Smooth muscle cell (in vitro differentiated cells): Measurements from ENCODE around the gene PLCB4. TPM values are rescaled to one million over a fixed set of nuclear protein-coding genes. Genes with fewer than 3 reads are reported as not detected.

Experiments
- DNase-seq: peaks from one replicate; lab custom pipeline; 2025; ENCODE audit not compliant: unreplicated experiment; lab: John Stamatoyannopoulos, UW
- H2AFZ ChIP-seq: fragments of 200-600 bp; sonication (generic); 2 replicates; pipeline ENCODE4 v1.6.0; 2016; ENCODE audit warnings: antibody characterized with exemption, low read depth, mild to moderate bottlenecking
- H3F3A ChIP-seq: fragments of 200-600 bp; sonication (generic); 2 replicates; pipeline ENCODE4 v1.6.0; 2017; ENCODE audit warnings: antibody characterized with exemption, low read depth
- H3K27ac ChIP-seq: fragments of 200-600 bp; sonication (generic); 2 replicates; pipeline ENCODE4 v1.5.1; 2016; ENCODE audit warnings: low read depth, mild to moderate bottlenecking
- H3K27me3 ChIP-seq: fragments of 200-600 bp; sonication (generic); 2 replicates; pipeline ENCODE4 v1.6.1; 2016; ENCODE audit warnings: low read depth, mild to moderate bottlenecking
- H3K36me3 ChIP-seq: fragments of 200-600 bp; sonication (generic); 2 replicates; pipeline ENCODE4 v1.5.1; 2016; ENCODE audit warnings: low read depth
- H3K4me1 ChIP-seq: fragments of 200-600 bp; sonication (generic); 2 replicates; pipeline ENCODE4 v1.5.1; 2016; ENCODE audit warnings: low read depth
- H3K4me2 ChIP-seq: fragments of 200-600 bp; sonication (generic); 2 replicates; pipeline ENCODE4 v1.6.0; 2016; ENCODE audit warnings: mild to moderate bottlenecking
- H3K4me3 ChIP-seq: fragments of 200-600 bp; sonication (generic); 2 replicates; pipeline ENCODE4 v1.5.1; 2016; ENCODE audit warnings: mild to moderate bottlenecking
- H3K79me2 ChIP-seq: fragments of 200-600 bp; sonication (generic); 2 replicates; pipeline ENCODE4 v1.6.0; 2016; ENCODE audit warnings: low read depth, mild to moderate bottlenecking
- H3K9ac ChIP-seq: fragments of 200-600 bp; sonication (generic); 2 replicates; pipeline ENCODE4 v1.6.0; 2016; ENCODE audit warnings: low read depth
- H3K9me3 ChIP-seq: fragments of 200-600 bp; sonication (generic); replicated peaks from 2 replicates; pipeline ENCODE4 v1.5.1; 2016; ENCODE audit warnings: low read depth
- H4K20me1 ChIP-seq: fragments of 200-600 bp; sonication (generic); 2 replicates; pipeline ENCODE4 v1.6.0; 2016; ENCODE audit warnings: low read depth
- CTCF ChIP-seq: fragments of 200-600 bp; sonication (generic); IDR thresholded peaks from 2 replicates; pipeline ENCODE4 v1.5.1; 2017; ENCODE audit warnings: borderline replicate concordance, mild to moderate bottlenecking, antibody characterized with exemption; ENCODE audit not compliant: insufficient read depth, poor library complexity, severe bottlenecking
- WGBS: methylation state at CpG from one replicate; pipeline ENCODE4 v1.1.7; 2016; ENCODE audit warnings: low lambda C conversion rate; 5-methylcytosine and 5-hydroxymethylcytosine counted together
- polyA plus RNA-seq: library from polyadenylated mRNA; unstranded; fragments of >200 nt; fragmentation: Nextera tagmentation; extraction: Ambion mirVana; gene quantifications from 2 replicates; pipeline ENCODE4 v1.2.1, GENCODE V29; 2016
- total RNA-seq: library from RNA; depleted of rRNA; stranded (reverse); fragments of >200 nt; gene quantifications from 2 replicates; pipeline ENCODE4 v1.2.3, GENCODE V29; 2014

PLCB4 gene
- total and polyA plus RNA-seq, 2 experiments from 2014 or later, result 3.0 to 5.3 TPM

GRCh38 chr20:9321007-9321406 is 252.1 kb downstream of the PLCB4 start:
- Histone ChIP-seq H3F3A (no peaks in the 10 kb centered on the region), H3K9me3 (no peaks in the 10 kb centered on the region), H3K4me2 (no peak overlapping the region), H4K20me1 (no peaks in the 10 kb centered on the region), H3K9ac (no peak overlapping the region), H3K79me2 (no peaks in the 10 kb centered on the region), H3K4me1 (no peaks in the 10 kb centered on the region), H3K27me3 (no peaks in the 10 kb centered on the region), H3K4me3 (no peak overlapping the region), H2AFZ (no peak overlapping the region), H3K27ac (no peak overlapping the region), H3K36me3 (no peaks in the 10 kb centered on the region)
- DNase-seq, result no peak
- TF ChIP-seq CTCF, result no peak
- 91% methylated on average over 2 of the region's 2 CpGs for WGBS

- 88% methylated on average over 1 of the region's 1 CpG for WGBS
- no peak overlapping the region for H3K4me2 ChIP-seq
Observed at GRCh38 chr20:9322661-9323060, 253.8 kb downstream of the PLCB4 start.

GRCh38 chr20:9323622-9324021 is 254.7 kb downstream of the PLCB4 start:
- no peak overlapping the region for H3K4me3 ChIP-seq
- no peak overlapping the region for H3K4me2 ChIP-seq
- H2AFZ ChIP-seq, result no peak overlapping the region
- 71% methylated on average over 4 of the region's 4 CpGs for WGBS
- H4K20me1 ChIP-seq, result no peaks in the 10 kb centered on the region
- H3K79me2 ChIP-seq, result no peaks in the 10 kb centered on the region
- no peak for DNase-seq
- H3K9ac ChIP-seq, result no peak overlapping the region
- H3F3A ChIP-seq, result no peaks in the 10 kb centered on the region
- no peaks in the 10 kb centered on the region for H3K27me3 ChIP-seq
- no peaks in the 10 kb centered on the region for H3K36me3 ChIP-seq
- peak; percentile 16 for TF ChIP-seq CTCF
- no peaks in the 10 kb centered on the region for H3K9me3 ChIP-seq
- no peaks in the 10 kb centered on the region for H3K4me1 ChIP-seq
- H3K27ac ChIP-seq, result no peak overlapping the region

More at GRCh38 chr20:9322661-9323060, 253.8 kb downstream of the PLCB4 start:
- Histone ChIP-seq H4K20me1 (no peaks in the 10 kb centered on the region), H3K36me3 (no peaks in the 10 kb centered on the region), H3K4me3 (no peak overlapping the region), H3F3A (no peaks in the 10 kb centered on the region), H3K9me3 (no peaks in the 10 kb centered on the region), H2AFZ (no peak overlapping the region), H3K9ac (no peak overlapping the region), H3K79me2 (no peaks in the 10 kb centered on the region), H3K27ac (no peak overlapping the region), H3K27me3 (no peaks in the 10 kb centered on the region), H3K4me1 (no peaks in the 10 kb centered on the region)
- TF ChIP-seq CTCF, result no peak
- no peak for DNase-seq

GRCh38 chr20:9329355-9330101 is 260.6 kb downstream of the PLCB4 start:
- Histone ChIP-seq H3K27ac (no peak overlapping the region), H3K4me3 (no peak overlapping the region), H3F3A (no peaks in the 10 kb centered on the region), H3K4me1 (peaks cover 26% of the 10 kb centered on the region), H3K79me2 (no peaks in the 10 kb centered on the region), H4K20me1 (no peaks in the 10 kb centered on the region), H2AFZ (no peak overlapping the region), H3K36me3 (no peaks in the 10 kb centered on the region), H3K9ac (no peak overlapping the region), H3K4me2 (no peak overlapping the region), H3K9me3 (no peaks in the 10 kb centered on the region), H3K27me3 (no peaks in the 10 kb centered on the region)
- no peak for TF ChIP-seq CTCF
- 68% methylated on average over 4 of the region's 4 CpGs for WGBS
- DNase-seq, result no peak
